AG08396 (cell line): ENCODE measurements around the gene MAGED2.
"Not testable (repeated sequence)": the region's sequence is repeated elsewhere in the genome, so short reads cannot be mapped to it uniquely, and the experiment has no call there.

Source experiments
- DNase-seq: peaks from one replicate; pipeline ENCODE4 v3.0.0; 2012; ENCODE audit warnings: low spot score, mixed read lengths

The MAGED2 gene

GRCh38 chrX:54807524-54808108 is at the start of gene MAGED2:
MAGED2 (plus strand) TSS chrX:54807745; CDS start chrX:54809332, 1,587 bp downstream.
- DNase-seq, result peak; percentile 31

DNA sequence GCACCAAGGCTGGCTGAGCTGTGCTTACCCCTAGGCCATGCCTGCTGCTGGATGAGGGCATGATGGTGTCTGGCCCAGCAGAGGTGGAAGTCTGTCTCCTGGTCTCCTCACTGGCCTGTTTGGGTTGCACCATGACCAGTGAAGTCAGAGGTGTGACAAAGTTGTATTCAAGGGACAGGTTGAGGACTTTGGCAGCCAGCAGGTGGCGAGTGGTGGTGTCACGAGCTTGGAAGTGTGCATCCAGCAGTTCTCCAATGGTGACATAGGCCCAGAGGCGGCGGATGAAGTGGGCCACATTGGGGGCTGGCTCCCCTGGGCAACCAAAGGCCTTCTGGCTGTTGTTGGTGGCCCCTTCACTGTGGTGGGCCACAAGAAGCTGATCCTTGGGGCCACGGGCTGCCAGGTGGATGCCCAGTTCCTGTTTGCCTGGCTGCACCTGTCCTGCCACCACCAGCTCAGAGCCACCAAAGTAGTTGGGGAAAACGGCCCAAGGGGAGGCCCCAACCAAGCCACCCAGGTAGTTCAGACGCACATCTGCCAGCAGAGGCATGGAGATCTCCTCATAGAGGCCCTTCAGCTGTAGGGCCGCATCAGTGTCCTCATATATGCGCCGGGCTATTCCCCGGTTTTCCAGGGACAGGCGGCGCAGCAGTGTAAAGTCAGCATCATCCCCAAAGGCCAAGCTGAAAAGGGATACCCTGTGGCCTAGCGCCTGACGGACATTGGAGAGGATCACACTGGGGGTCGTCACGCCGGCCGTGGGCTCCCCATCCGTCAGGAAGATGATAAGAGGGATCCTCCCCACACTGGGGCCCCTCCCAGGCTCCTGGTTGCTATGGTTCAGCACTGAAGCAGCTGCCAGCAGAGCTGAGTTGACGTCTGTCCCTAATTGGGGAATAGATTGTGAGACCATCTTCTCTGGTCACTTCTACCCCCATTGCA is 49.2 kb upstream of the MAGED2 start:
- DNase-seq, result no peak

- DNase-seq, result not testable (repeated sequence)
Measured at GRCh38 chrX:54774391-54775094, 33.0 kb upstream of the MAGED2 start.

- no peak for DNase-seq
Measured at GRCh38 chrX:54776061-54776460, 31.5 kb upstream of the MAGED2 start.

DNA sequence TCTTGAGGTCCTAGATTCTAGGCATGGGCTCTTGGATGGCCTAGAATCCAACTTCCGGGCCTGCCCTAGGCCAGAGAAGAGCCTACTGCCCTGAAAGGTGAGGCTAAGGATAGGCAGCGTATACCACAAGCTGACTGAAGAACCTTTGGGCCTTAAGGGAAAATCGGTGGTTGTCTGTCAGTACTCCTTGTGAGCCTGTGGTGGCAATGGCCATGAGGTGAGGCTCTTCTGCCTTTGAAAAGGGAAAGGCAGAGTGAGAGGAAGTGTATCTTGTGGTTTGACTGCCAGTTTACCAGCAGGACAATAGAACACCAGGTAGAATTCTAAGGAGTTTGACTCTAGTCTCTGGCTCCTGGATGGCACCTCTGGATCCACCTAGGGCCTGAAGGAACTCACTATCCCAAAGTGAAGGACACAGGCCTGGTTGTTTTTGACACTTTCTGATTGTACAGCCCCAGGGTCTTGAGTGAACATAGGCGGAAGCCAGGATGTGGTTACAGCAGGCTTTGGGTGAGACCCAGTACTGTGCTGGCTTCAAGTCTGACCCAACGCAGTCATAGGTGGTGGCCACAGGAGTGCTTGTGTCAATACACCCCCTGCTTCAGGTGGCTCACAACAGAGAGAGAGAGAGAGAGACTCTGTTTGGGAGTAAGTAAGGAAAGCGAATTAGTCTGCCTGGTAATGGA is 30.4 kb upstream of the MAGED2 start:
- DNase-seq, result no peak

- DNase-seq, result no peak
Measured at GRCh38 chrX:54785901-54786300, 21.6 kb upstream of the MAGED2 start.

DNA sequence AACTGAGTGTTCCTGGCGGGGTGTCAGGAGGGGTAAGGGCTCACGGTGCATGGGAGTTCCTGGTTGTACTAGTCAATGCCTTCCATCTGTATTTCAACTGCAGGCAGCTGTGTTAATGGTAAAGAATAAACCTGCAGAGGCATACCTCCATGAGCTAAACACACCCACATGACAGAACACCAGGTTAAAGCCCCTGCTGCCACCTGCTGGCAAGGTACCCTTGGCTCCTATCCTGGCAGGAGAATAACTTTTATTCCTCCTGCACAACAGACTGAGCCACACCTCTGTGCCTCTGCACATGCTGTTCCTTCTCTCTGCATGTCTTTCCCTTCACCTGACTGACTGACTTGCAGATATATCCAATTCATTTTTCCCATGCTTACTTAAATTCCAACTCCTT is 20.6 kb upstream of the MAGED2 start:
- DNase-seq, result no peak

DNA sequence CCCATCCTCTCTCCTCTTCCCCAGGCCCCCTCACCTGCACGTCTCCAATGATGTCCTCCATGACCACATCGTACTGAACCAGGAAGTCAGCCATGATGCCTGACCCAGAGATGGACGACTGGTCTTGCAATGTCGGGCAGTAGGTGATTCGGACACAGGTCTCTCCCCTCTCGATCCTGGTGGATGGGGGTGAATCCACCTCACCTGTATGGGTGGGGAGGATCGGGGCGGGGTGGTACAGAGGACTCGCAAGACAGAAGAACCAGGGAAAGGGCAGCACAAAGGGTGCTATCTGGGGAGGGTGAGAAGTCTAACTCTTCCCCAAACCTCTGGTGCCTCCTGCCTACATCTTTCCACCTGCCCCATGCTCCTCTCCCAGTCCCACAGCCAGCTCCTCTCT is 19.1 kb upstream of the MAGED2 start:
- no peak for DNase-seq

DNA sequence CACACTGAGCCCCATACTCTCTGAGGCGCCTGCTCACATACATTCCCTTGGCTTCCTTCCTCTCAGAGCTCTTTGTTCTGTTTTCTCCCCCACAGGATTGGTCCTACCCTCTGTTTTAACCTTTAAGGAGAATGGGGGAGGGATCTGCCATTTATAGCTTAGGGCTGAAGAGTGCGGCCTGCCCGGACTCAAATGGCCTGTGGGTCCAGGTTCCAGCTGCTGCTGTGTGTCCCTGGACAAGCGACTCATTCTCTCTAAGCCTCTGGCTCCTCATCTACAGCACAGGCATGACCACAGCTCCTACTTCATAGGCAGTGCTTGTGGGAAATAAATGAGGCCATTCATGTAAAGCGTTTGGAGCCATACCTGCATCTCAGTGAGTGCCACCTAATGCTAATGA is 18.1 kb upstream of the MAGED2 start:
- DNase-seq, result not testable (repeated sequence)

DNA sequence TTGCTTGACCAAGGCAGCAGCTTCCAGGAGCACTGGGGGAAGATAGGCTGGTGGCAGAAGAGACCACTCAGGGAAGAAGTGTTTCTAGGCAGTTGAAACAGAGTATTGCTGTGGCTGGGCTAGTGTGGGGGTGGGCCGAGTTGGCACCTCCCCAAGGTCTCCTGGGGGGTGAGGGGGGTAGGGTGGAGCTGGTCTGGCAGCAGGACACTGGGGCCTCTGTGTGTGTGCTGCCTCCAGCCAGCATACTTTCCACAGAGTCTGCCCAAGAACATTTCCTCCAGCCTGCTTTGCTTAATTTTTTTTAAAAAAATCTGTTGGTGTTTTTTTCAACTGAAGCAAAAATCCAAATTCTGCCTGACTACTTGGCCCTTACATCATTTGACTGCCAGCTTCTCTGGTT is 13.5 kb upstream of the MAGED2 start:
- no peak for DNase-seq

DNA sequence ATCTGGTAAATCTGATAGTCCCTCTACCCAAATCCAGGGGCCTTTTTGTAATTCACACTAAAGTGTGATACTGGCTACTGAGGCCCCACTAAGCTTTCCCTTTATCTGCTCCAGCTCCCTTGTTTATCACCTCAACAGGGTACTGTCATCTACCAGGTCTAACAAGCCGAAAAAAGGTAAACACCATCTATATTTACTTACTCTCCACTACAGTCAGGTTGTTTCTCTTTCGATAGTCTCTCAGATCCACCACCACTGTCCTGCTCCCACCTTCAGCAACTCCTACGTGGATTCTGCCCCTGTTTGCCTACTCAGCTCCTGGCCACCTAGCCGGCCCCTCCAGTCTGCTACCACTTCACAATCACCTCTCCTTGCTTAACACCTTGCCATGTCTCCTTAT is 12.8 kb upstream of the MAGED2 start:
- DNase-seq, result no peak

DNA sequence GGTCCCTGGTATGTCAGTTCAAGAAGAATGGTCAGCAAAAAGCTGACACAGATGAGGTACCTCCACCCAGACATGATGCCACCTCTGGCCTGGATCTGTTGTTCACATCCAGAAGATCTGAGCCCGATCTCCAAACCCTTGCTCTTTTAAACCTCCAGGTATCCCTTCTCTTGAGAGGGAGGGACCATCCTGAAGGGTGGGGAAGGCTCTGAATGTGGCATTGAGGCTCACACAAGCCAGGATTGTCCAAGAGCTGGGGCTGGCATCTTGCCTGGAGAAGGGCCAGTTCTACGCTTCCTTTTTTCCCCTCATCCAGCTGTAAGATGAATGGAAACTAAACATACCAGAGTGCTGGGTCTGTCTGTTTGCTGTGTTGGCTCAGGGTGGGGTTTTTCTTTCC is 9.4 kb upstream of the MAGED2 start, which contains the start of gene ITIH6:
TSS of gene ITIH6 (minus strand) at position 119 of the 400 bp plus-strand sequence. CDS start at position 74, 45 bp downstream.
- DNase-seq, result no peak

- no peak for DNase-seq
Measured at GRCh38 chrX:54799046-54799445, 8.5 kb upstream of the MAGED2 start.

- peak; percentile 43 for DNase-seq
Measured at GRCh38 chrX:54808109-54808604, 612 bp downstream of the MAGED2 start.

GRCh38 chrX:54808605-54809483 is 1.3 kb downstream of the MAGED2 start:
- DNase-seq, result peak; percentile 97

GRCh38 chrX:54810532-54810931 is 3.0 kb downstream of the MAGED2 start:
- DNase-seq, result no peak

- DNase-seq, result no peak
Measured at GRCh38 chrX:54811301-54811885, 3.8 kb downstream of the MAGED2 start.

GRCh38 chrX:54812306-54812705 is 4.8 kb downstream of the MAGED2 start:
- no peak for DNase-seq

DNA sequence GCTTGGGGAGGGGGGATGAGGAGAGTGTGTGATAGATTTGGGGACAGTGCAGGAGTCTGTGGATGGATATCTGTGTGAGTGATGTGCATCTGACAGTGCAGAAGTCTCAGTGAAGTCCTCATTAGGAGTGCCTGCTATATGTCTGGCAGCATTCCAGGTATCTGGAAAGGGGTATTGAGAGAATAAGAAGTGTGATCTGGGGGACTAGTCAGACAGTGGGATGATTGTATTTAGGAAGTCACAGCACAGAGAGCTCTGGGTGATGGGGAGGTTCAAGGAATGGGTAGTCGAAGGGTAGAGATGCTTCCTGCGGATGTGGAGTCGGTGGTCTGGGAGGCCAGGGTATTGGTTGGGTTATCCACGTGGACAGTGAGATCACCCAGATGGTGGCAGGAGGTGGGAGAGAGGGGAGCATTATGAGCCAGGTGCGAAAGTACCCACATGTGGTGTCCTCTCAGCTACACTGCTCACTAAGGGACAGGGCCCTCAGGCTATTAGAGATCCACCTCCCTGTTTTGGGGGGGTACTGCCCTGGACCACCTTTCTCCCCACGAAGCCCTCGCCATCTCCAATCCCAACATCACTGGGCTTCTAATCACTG is 9.8 kb downstream of the MAGED2 start:
- DNase-seq, result no peak

DNA sequence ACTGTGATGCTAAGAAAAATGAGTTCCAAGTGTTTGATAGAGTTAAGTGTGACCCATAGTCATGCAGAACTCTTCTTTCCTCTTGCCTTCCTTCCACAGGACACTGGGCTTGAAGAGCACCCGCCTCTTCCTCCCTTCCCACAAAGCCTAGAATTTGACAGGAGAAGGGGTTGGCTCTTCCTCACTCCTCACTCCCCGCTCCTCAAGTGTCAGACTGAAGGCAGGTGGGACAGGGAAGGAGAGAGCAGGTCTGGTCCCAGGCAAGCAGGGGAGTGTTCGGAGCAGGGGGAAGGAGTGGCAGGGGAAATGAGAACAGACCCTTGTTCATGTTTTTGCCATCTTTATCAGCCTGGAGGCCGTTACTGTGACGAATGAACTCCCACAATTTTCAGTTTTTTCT is 10.7 kb downstream of the MAGED2 start:
- no peak for DNase-seq
